GM12872 (cell line): ENCODE data around the gene DLG2.
A peak's percentile ranks its signal among the peaks of the same experiment; 100 is the strongest.

Experiments
- CTCF ChIP-seq: IDR thresholded peaks from 3 replicates; pipeline ENCODE4 v1.5.1; 2011; ENCODE audit warnings: low read depth, mild to moderate bottlenecking, low read length, moderate library complexity; ENCODE audit not compliant: insufficient read depth

DLG2 gene

DNA sequence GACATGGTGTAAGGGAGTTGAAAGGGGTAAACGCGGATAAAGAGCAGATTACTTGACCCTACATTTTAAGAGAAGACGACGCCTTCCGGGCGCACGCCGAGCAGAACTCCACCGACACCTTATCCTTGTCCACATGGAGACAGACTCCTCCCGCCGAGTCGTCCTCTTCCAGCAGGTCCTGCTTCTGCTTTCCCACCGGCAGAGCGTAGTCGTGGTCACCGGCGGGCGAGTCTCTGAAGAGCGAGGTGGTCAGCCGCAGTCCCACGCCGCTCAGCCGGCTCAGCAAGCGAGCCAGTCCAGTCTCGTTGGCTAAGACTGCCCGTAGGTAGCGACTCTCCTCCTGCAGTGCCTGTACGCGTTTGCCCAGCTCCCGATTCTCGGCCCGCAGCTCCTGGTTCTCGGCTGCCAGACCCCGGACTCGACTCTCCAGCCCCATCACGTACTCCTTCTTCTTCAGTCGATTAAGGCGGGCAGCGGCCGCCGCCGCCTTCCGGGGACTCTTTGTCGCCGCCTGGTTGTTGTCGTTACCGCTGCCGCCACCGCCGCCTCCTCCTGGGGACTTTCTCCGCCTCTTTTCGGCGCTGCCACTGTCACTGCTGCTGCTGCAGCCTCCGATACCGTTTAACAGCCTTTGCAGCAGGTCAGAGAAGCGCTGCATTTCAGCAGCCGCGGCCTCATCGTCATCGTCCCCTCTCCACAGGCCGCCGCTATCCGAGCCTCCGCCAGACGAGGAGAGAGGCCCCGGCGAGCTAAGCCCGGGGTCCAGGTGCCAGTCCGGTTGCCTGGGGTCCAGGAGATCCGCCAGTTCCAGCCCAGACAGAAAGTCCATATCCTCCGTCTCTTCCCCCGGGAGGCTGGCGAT is 36.8 kb upstream of the DLG2 start:
- TF ChIP-seq CTCF: peak; percentile 71

DNA sequence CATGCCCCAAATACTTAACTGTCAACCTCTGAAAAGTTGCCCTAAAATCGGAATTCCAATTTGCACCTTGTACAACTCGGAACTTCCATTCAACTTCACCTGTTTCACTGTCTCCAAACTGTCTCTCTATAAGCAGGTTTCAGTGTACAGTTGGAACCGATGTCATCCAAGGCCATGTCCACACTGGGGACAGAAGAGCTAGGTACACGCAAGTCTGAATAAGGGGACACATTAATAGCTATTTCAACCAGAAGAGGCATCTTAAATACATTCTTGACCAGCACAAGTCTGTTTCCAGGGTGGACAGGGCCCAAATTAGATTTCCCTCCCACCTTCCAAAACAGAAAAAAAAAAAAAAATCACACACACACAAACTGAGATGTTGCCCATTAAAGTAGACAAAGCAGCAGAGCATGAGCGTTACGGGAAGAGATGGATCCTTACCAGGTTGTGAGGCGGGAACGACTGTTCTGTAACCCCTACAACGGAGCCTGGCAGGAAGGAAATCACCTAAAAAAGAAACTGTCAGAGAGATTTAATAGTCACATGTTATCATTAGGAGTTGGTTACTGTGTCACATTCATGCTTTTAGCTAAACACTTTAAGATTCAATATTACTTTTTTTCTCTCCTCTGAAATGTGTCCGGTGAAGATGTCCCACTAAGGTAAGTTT is 36.1 kb upstream of the DLG2 start:
- TF ChIP-seq CTCF: no peak

- TF ChIP-seq CTCF: no peak
Measured at GRCh38 chr11:85661972-85662664, 35.0 kb upstream of the DLG2 start.

DNA sequence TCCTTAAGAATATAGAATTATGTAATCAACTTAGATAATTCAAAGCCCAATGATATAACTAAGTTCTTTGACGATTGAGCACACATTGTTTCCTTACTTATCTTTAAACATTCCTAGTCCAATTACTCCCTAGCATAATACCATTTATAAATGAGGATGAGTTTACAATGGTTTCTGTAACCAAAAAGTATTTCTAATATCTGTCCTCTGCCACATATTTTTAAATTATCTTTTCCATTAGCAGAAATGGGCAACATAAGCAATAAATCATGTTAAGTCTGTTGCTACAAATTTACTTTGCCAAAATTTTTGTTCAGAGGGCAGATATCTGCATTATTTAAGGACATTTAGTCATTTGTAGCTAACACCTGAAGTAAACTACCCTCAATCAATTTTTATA is 31.0 kb upstream of the DLG2 start:
- TF ChIP-seq CTCF: no peak

- TF ChIP-seq CTCF: no peak
Measured at GRCh38 chr11:85656777-85657176, 29.6 kb upstream of the DLG2 start.

- TF ChIP-seq CTCF: no peak
Measured at GRCh38 chr11:85652786-85653447, 25.8 kb upstream of the DLG2 start.

DNA sequence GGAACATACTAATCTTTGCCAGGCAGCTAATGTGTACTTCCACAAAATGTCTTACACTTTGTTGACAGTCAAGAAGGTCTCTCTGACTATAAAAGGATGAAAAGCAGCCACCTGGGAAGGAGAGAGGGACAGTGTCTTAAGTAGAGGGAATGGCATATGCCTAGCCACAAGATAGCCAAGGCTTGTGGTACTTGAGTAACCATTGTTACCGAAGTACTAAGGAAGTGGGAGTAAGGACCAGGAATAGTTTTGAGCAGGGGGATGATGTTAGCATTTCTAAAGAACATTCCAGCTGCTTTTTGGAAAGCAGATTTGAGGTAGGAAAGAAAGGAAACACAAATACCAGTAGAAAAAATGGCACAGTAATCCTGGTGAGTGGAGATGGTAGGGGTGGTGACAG is 24.0 kb upstream of the DLG2 start:
- TF ChIP-seq CTCF: no peak
